ENCODE results near the gene WDR88.

DNA sequence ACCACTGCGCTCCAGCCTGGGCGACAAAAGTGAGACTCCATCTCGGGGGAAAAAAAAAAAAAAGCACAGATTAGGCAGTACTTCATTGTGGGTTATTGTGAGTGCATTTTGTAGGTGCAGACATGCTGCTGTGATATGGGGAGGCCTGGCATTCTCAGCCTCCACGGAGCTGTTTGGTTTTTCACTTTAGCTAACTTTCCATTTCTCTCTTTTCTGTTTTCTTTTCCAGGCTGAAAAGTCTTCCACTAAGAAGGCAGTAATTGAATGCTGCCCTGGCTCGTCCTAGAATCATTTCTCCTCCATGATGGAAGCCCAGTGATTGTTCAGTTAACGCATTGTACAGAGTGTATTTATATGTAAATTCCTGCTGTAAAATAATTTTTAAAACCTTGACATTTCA, 2.0 kb upstream of the WDR88 start:
- TF ChIP-seq POLR2AphosphoS5 (IDR thresholded peaks at IDR 0.05), result no peak
- TF ChIP-seq EP300 (IDR thresholded peaks at IDR 0.05), result no peak
- no peak for TF ChIP-seq CTCF (IDR thresholded peaks at IDR 0.05)
